B cell (primary cell): ENCODE results near the gene MOB3B. TPM values are rescaled to one million over a fixed set of nuclear protein-coding genes. Genes with fewer than 3 reads are reported as not detected.

Experiments
- ATAC-seq: fragments of 200-7000 bp; cut with Tn5 transposase; one replicate; pipeline ENCODE4 v1.10.0; 2021; ENCODE audit warnings: low read depth, mild to moderate bottlenecking, moderate number of reproducible peaks, moderate library complexity
- CTCF ChIA-PET: fragments of 350-600 bp; sonication (Branson Sonifier 250); formaldehyde crosslinking; loops from one replicate; lab custom pipeline; 2021; ENCODE audit warnings: antibody characterized with exemption, inconsistent platforms; lab: Charles Lee
- POLR2A ChIA-PET: fragments of 350-600 bp; sonication (Branson Sonifier 250); formaldehyde crosslinking; loops from one replicate; lab custom pipeline; 2021; ENCODE audit warnings: antibody characterized with exemption; lab: Charles Lee
- DNase-seq: peaks from one replicate; pipeline ENCODE4 v3.0.0; 2013
- H2AFZ ChIP-seq: 2 replicates; pipeline ENCODE4 v1.6.1; 2012; ENCODE audit warnings: mild to moderate bottlenecking, low read depth, low read length; ENCODE audit not compliant: insufficient read depth, poor library complexity, severe bottlenecking
- H3K27ac ChIP-seq, 2 donors: 1 replicate in 1 of 2; 2 replicates in 1 of 2; pipeline ENCODE4 v1.5.1; 2012 to 2013; ENCODE audit warnings: low read length in 2 of 2, mild to moderate bottlenecking in 2 of 2, moderate library complexity in 1 of 2
- H3K27me3 ChIP-seq, 4 experiments: fragments of 200-600 bp in 1 of 4; sonication (generic) in 1 of 4; replicated peaks in 1 of 4; 1 replicate in 2 of 4; 2 replicates in 2 of 4; pipeline versions ENCODE4 v1.6.1 to v1.7.0; 2013 to 2016; ENCODE audit warnings: low read length in 3 of 4, mild to moderate bottlenecking in 2 of 4, mixed read lengths in 1 of 4, moderate library complexity in 1 of 4; ENCODE audit not compliant: insufficient read depth in 4 of 4, control insufficient read depth in 3 of 4; ENCODE audit errors: control extremely low read depth in 1 of 4
- H3K36me3 ChIP-seq, 2 experiments: replicated peaks in 1 of 2; 1 replicate in 1 of 2; 2 replicates in 1 of 2; pipeline versions ENCODE4 v1.6.1 to v1.7.1; 2013; ENCODE audit warnings: low read length in 1 of 2; ENCODE audit not compliant: insufficient read depth in 2 of 2, control insufficient read depth in 1 of 2; ENCODE audit errors: control extremely low read depth in 1 of 2, extremely low read depth in 1 of 2
- H3K4me1 ChIP-seq, 2 donors: fragments of 200-600 bp in 1 of 2; sonication (generic) in 1 of 2; 1 replicate in 1 of 2; 2 replicates in 1 of 2; pipeline versions ENCODE4 v1.5.1 to v1.6.1; 2013 to 2017; ENCODE audit warnings: low read length in 2 of 2; ENCODE audit not compliant: control insufficient read depth in 2 of 2, insufficient read depth in 2 of 2
- H3K4me2 ChIP-seq: replicated peaks from 2 replicates; pipeline ENCODE3; 2012; ENCODE audit warnings: mild to moderate bottlenecking, low read depth, low read length; ENCODE audit not compliant: poor library complexity, severe bottlenecking
- H3K4me3 ChIP-seq, 5 experiments: fragments of 200-600 bp in 1 of 5; sonication (generic) in 1 of 5; 1 replicate in 3 of 5; 2 replicates in 2 of 5; pipeline versions ENCODE4 v1.5.1 to v1.7.0; 2011 to 2016; ENCODE audit warnings: low read length in 4 of 5, mild to moderate bottlenecking in 4 of 5, low read depth in 2 of 5, control low read depth in 1 of 5, moderate library complexity in 1 of 5; ENCODE audit not compliant: insufficient read depth in 1 of 5; ENCODE audit errors: control extremely low read depth in 1 of 5, extremely low read depth in 1 of 5
- H3K79me2 ChIP-seq: fragments of 200-600 bp; sonication (generic); one replicate; pipeline ENCODE4 v1.6.0; 2016; ENCODE audit warnings: low read length; ENCODE audit not compliant: control insufficient read depth, insufficient read depth
- H3K9ac ChIP-seq: fragments of 200-600 bp; sonication (generic); 2 replicates; pipeline ENCODE4 v1.6.1; 2017; ENCODE audit warnings: mild to moderate bottlenecking, low read length, moderate library complexity
- H3K9me3 ChIP-seq, 3 donors: one replicate each; pipeline versions ENCODE4 v1.6.1 to v1.7.1; 2013; ENCODE audit warnings: low read length in 2 of 3; ENCODE audit not compliant: control insufficient read depth in 2 of 3, insufficient read depth in 1 of 3; ENCODE audit errors: control extremely low read depth in 1 of 3
- H4K20me1 ChIP-seq: 2 replicates; pipeline ENCODE4 v1.6.0; 2012; ENCODE audit warnings: mild to moderate bottlenecking, low read length; ENCODE audit not compliant: insufficient read depth, control insufficient read depth, poor library complexity, severe bottlenecking
- H3K27ac Mint-ChIP-seq: one replicate; pipeline ENCODE4 v1.8.0; 2021; ENCODE audit warnings: mixed read lengths
- H3K27me3 Mint-ChIP-seq: one replicate; pipeline ENCODE4 v1.8.0; 2021; ENCODE audit warnings: mixed read lengths
- H3K4me1 Mint-ChIP-seq: one replicate; pipeline ENCODE4 v1.8.0; 2021; ENCODE audit warnings: mixed read lengths
- H3K4me3 Mint-ChIP-seq: one replicate; pipeline ENCODE4 v1.8.0; 2021; ENCODE audit warnings: mixed read lengths
- H3K9me3 Mint-ChIP-seq: one replicate; pipeline ENCODE4 v1.8.0; 2022; ENCODE audit warnings: mixed read lengths; ENCODE audit not compliant: insufficient read depth
- EZH2 ChIP-seq: IDR thresholded peaks from 2 replicates; pipeline ENCODE4 v1.6.1; 2012; ENCODE audit warnings: borderline replicate concordance, low read depth, mild to moderate bottlenecking, moderate library complexity, low read length; ENCODE audit not compliant: insufficient read depth, poor library complexity, severe bottlenecking
- WGBS: methylation state at CpG from one replicate; pipeline ENCODE4 v1.1.5; 2013; ENCODE audit warnings: missing lambda C conversion rate; ENCODE audit not compliant: insufficient coverage; 5-methylcytosine and 5-hydroxymethylcytosine counted together
- intact Hi-C: fragments of 100-400 bp; cut with micrococcal nuclease; formaldehyde crosslinking; loops from one replicate; pipeline ENCODE4 v1.10.0; 2022
- polyA plus RNA-seq: library from polyadenylated mRNA; depleted of rRNA; stranded (reverse); fragments of >200 nt; gene quantifications from 2 replicates; pipeline ENCODE4 v1.2.3, GENCODE V29; 2012
- total RNA-seq, 2 donors: library from RNA; stranded (reverse); fragments of 120-200 nt in 1 of 2; gene quantifications; 1 replicate in 1 of 2; 2 replicates in 1 of 2; pipeline versions ENCODE4 v1.2.3 to v1.2.4, GENCODE V29; 2013 to 2022
- TF ChIP-seq, protein P1 (sequence below): fragments of 200-600 bp; IDR thresholded peaks from one replicate; pipeline ENCODE4 v1.8.0; 2022; ENCODE audit warnings: antibody characterized with exemption, mild to moderate bottlenecking

The MOB3B gene
- total and polyA plus RNA-seq, 2 donors (not counting 1 experiment from before 2014, with no cell fraction given), result 7.3 to 7.9 TPM

- Histone ChIP-seq H3K4me2 (peak overlapping the region; percentile 36), H3K36me3 (no peaks in the 10 kb centered on the region), H3K9ac (no peak overlapping the region), H3K4me1 (peaks cover 77% of the 10 kb centered on the region in 2 donors), H3K79me2 (peaks cover 72% of the 10 kb centered on the region), H3K4me3 (no peak overlapping the region), H4K20me1 (peaks cover 9% of the 10 kb centered on the region), H3K27me3 (no peaks in the 10 kb centered on the region), H2AFZ (no peak overlapping the region), H3K27ac (no peak overlapping the region), H3K9me3 (no peaks in the 10 kb centered on the region)
- no peak for DNase-seq
- WGBS, result 72% methylated on average over 4 of the region's 4 CpGs
- intact Hi-C loops, result no loop called here
- Mint-ChIP-seq H3K27ac (peak overlapping the region; percentile 37), H3K4me3 (peak overlapping the region; percentile 8), H3K9me3 (no peaks in the 10 kb centered on the region), H3K27me3 (no peaks in the 10 kb centered on the region), H3K4me1 (peaks cover 86% of the 10 kb centered on the region)
- TF ChIP-seq, protein P1, sequence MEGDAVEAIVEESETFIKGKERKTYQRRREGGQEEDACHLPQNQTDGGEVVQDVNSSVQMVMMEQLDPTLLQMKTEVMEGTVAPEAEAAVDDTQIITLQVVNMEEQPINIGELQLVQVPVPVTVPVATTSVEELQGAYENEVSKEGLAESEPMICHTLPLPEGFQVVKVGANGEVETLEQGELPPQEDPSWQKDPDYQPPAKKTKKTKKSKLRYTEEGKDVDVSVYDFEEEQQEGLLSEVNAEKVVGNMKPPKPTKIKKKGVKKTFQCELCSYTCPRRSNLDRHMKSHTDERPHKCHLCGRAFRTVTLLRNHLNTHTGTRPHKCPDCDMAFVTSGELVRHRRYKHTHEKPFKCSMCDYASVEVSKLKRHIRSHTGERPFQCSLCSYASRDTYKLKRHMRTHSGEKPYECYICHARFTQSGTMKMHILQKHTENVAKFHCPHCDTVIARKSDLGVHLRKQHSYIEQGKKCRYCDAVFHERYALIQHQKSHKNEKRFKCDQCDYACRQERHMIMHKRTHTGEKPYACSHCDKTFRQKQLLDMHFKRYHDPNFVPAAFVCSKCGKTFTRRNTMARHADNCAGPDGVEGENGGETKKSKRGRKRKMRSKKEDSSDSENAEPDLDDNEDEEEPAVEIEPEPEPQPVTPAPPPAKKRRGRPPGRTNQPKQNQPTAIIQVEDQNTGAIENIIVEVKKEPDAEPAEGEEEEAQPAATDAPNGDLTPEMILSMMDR, result no peak
- TF ChIP-seq EZH2, result no peak
- POLR2A ChIA-PET, result no interaction called here
- peak; percentile 5 for ATAC-seq
- CTCF ChIA-PET, result interaction anchor here (0.6 to 0.7 kb wide), 2 partner anchors 13 to 34 kb away, joined by 3 read pairs; no protein-coding TSS in a partner anchor
Observed at GRCh38 chr9:27385606-27386322, 143.8 kb downstream of the MOB3B start.
